Suprapubic skin (tissue), 4 donors: ENCODE data around the gene MTG2. TPM values are rescaled to one million over a fixed set of nuclear protein-coding genes. Genes with fewer than 3 reads are reported as not detected.

Source experiments
- DNase-seq, 2 donors: peaks; one replicate each; pipeline ENCODE4 v3.0.0-alpha.2; 2019; ENCODE audit warnings: low spot score in 2 of 2
- H3K27ac ChIP-seq: fragments of 200-600 bp; sonication (generic); one replicate; pipeline ENCODE4 v1.5.1; 2019
- H3K27me3 ChIP-seq: fragments of 200-600 bp; sonication (generic); one replicate; pipeline ENCODE4 v1.5.1; 2019
- H3K36me3 ChIP-seq: fragments of 200-600 bp; sonication (generic); one replicate; pipeline ENCODE4 v1.5.1; 2019
- H3K4me1 ChIP-seq: fragments of 200-600 bp; sonication (generic); one replicate; pipeline ENCODE4 v1.5.1; 2019
- H3K4me3 ChIP-seq: fragments of 200-600 bp; sonication (generic); one replicate; pipeline ENCODE4 v1.5.1; 2019; ENCODE audit warnings: mild to moderate bottlenecking
- H3K9me3 ChIP-seq: fragments of 200-600 bp; sonication (generic); one replicate; pipeline ENCODE4 v1.5.1; 2019
- CTCF ChIP-seq, 2 donors: fragments of 200-600 bp in 1 of 2; fragments of 450-650 bp in 1 of 2; sonication (generic) in 1 of 2; IDR thresholded peaks; one replicate each; pipeline ENCODE4 v1.5.1; 2016 to 2019; ENCODE audit warnings: antibody characterized with exemption in 2 of 2, mild to moderate bottlenecking in 1 of 2, moderate library complexity in 1 of 2
- EP300 ChIP-seq: sonication (generic); formaldehyde crosslinking; IDR thresholded peaks from one replicate; pipeline ENCODE4 v1.6.1; 2017; ENCODE audit warnings: antibody characterized with exemption
- POLR2A ChIP-seq, 2 donors: fragments of 450-650 bp; IDR thresholded peaks; one replicate each; pipeline ENCODE4 v1.6.1; 2017; ENCODE audit warnings: antibody characterized with exemption in 2 of 2, mild to moderate bottlenecking in 2 of 2, moderate library complexity in 2 of 2
- POLR2AphosphoS5 ChIP-seq, 3 donors: sonication (generic); formaldehyde crosslinking; IDR thresholded peaks; one replicate each; pipeline ENCODE4 v1.6.1; 2017; ENCODE audit warnings: antibody characterized with exemption in 3 of 3
- WGBS: methylation state at CpG from one replicate; pipeline ENCODE4 v1.1.5; 2018; 5-methylcytosine and 5-hydroxymethylcytosine counted together
- total RNA-seq, 4 donors: library from RNA; depleted of rRNA; stranded (reverse); fragments of >200 nt; gene quantifications; one replicate each; pipeline ENCODE4 v1.1.0, GENCODE V29; 2016

The MTG2 gene
- total RNA-seq, 4 donors from 2014 or later, result 19.1 to 43.0 (median 30.3) TPM

DNA sequence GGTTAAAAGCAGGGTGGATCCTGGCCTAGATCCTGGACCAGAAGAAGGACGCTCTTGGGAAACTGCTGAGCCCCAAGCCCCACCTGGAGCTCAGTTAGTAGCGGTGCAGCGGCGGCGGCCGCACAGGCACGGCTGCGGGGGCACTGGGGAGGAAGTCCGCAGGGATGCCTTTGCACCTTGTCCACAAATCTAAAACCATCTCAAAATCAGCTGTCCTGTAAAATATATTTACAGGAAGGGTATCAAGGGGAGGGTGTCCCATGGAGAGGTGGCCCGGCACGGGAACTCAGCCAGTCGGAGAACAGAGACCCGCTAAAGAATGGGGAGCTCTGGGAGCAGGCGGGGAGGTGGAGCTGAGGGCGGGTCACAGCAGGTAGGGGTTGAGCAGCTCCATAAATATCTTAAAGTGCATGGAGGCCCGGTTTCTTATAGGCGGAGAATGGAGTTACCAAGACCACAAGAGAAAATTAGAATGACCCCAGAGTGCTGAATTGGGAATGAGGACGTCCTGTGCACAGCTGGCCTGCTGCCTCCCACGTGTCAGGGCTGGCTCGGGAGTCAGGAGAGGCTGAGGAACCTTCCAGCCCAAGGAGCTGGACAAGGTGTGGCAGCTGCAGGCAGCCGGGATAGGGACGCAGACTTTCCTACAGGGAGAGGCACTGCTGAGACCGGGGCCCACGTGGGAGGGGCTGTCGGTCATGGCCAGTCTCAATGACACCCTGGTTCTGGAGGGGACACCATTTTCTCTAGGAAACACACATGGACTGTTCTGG is 8.0 kb downstream of the MTG2 start:
- TF ChIP-seq POLR2AphosphoS5 (IDR thresholded peaks at IDR 0.05) (no peak), POLR2A (IDR thresholded peaks at IDR 0.05) (no peak), CTCF (IDR thresholded peaks at IDR 0.05) (no peak), EP300 (no peak)
- no peak overlapping the region for H3K27ac ChIP-seq
- no peak overlapping the region for H3K4me3 ChIP-seq
- peaks cover 10% of the 10 kb centered on the region for H3K4me1 ChIP-seq
- peaks cover 23% of the 10 kb centered on the region for H3K36me3 ChIP-seq
- H3K9me3 ChIP-seq, result no peaks in the 10 kb centered on the region
- no peaks in the 10 kb centered on the region for H3K27me3 ChIP-seq
- DNase-seq, result no peak
- WGBS, result 83% methylated on average over 25 of the region's 25 CpGs

GRCh38 chr20:62191781-62192559 is 9.1 kb downstream of the MTG2 start:
- 68% methylated on average over 13 of the region's 14 CpGs for WGBS
- peaks cover 33% of the 10 kb centered on the region for H3K36me3 ChIP-seq

GRCh38 chr20:62192635-62193034 is 9.8 kb downstream of the MTG2 start:
- Histone ChIP-seq H3K4me3 (no peak overlapping the region), H3K27me3 (no peaks in the 10 kb centered on the region), H3K9me3 (no peaks in the 10 kb centered on the region), H3K36me3 (peaks cover 35% of the 10 kb centered on the region), H3K27ac (no peak overlapping the region), H3K4me1 (peaks cover 2% of the 10 kb centered on the region)
- DNase-seq, result no peak
- WGBS, result 93% methylated on average over 3 of the region's 10 CpGs
- TF ChIP-seq POLR2AphosphoS5 (IDR thresholded peaks at IDR 0.05) (no peak), EP300 (no peak), POLR2A (IDR thresholded peaks at IDR 0.05) (no peak), CTCF (IDR thresholded peaks at IDR 0.05) (no peak)

More at GRCh38 chr20:62191781-62192559, 9.1 kb downstream of the MTG2 start:
- no peak for DNase-seq
- Histone ChIP-seq H3K4me1 (peaks cover 9% of the 10 kb centered on the region), H3K9me3 (no peaks in the 10 kb centered on the region), H3K4me3 (no peak overlapping the region), H3K27me3 (no peaks in the 10 kb centered on the region), H3K27ac (no peak overlapping the region)
- TF ChIP-seq POLR2AphosphoS5 (IDR thresholded peaks at IDR 0.05) (no peak), POLR2A (IDR thresholded peaks at IDR 0.05) (no peak), CTCF (IDR thresholded peaks at IDR 0.05) (no peak), EP300 (no peak)

GRCh38 chr20:62193079-62194025 is 10.5 kb downstream of the MTG2 start:
- H3K4me1 ChIP-seq, result no peaks in the 10 kb centered on the region
- peaks cover 42% of the 10 kb centered on the region for H3K36me3 ChIP-seq
- 93% methylated on average over 29 of the region's 29 CpGs for WGBS
- H3K27ac ChIP-seq, result no peak overlapping the region
- H3K9me3 ChIP-seq, result no peaks in the 10 kb centered on the region
- TF ChIP-seq EP300 (no peak), POLR2A (IDR thresholded peaks at IDR 0.05) (no peak), POLR2AphosphoS5 (IDR thresholded peaks at IDR 0.05) (no peak), CTCF (IDR thresholded peaks at IDR 0.05) (no peak)
- no peaks in the 10 kb centered on the region for H3K27me3 ChIP-seq
- no peak overlapping the region for H3K4me3 ChIP-seq
- no peak for DNase-seq
